GM12878 (cell line): ENCODE results near the gene SLC23A2. TPM values are rescaled to one million over a fixed set of nuclear protein-coding genes. Genes with fewer than 3 reads are reported as not detected.

ENCODE experiments used
- ATAC-seq: fragments of 200-7000 bp; cut with Tn5 transposase; 3 replicates; pipeline ENCODE4 v1.9.1; 2020; ENCODE audit warnings: mild to moderate bottlenecking, moderate library complexity
- BruUV-seq: library from RNA; stranded (reverse); fragments of 400-500 nt; replicated peaks from 2 replicates; lab custom pipeline; 2021; lab: Mats Ljungman, UMichigan
- CTCF ChIA-PET: fragments of 300-600 bp; sonication (Branson Sonifier 250); formaldehyde crosslinking; extraction: SDS; loops from one replicate; lab custom pipeline; 2021; ENCODE audit warnings: inconsistent platforms; lab: Yijun Ruan, JAX
- POLR2A ChIA-PET: fragments of 350-600 bp; formaldehyde crosslinking; extraction: SDS; loops from one replicate; lab custom pipeline; 2021; ENCODE audit warnings: inconsistent platforms; lab: Charles Lee
- RAD21 ChIA-PET: fragments of 300-600 bp; sonication (Branson Sonifier 250); formaldehyde crosslinking; loops from one replicate; lab custom pipeline; 2023; ENCODE audit warnings: antibody characterized with exemption; ENCODE audit not compliant: unreplicated experiment; lab: Charles Lee
- SMC1A ChIA-PET: fragments of 300-600 bp; sonication (Branson Sonifier 250); formaldehyde crosslinking; loops from one replicate; lab custom pipeline; 2023; ENCODE audit not compliant: unreplicated experiment, uncharacterized antibody; lab: Charles Lee
- DNase-seq: peaks from one replicate; pipeline ENCODE4 v3.0.0-alpha.2; 2011; ENCODE audit warnings: low read depth, low spot score
- FAIRE-seq: peaks from 3 replicates; lab custom pipeline; 2011; peaks lifted over from hg19 to GRCh38; lab: Jason Lieb, UNC
- H2AFZ ChIP-seq: 2 replicates; pipeline ENCODE4 v1.6.0; 2011; ENCODE audit warnings: low read depth, low read length, control low read depth; ENCODE audit not compliant: control insufficient read depth
- H3K27ac ChIP-seq: 2 replicates; pipeline ENCODE4 v1.5.1; 2011; ENCODE audit warnings: control low read depth; ENCODE audit not compliant: control insufficient read depth, insufficient read depth
- H3K27me3 ChIP-seq, 2 experiments: replicated peaks in 1 of 2; 2 replicates each; pipeline versions ENCODE4 v1.6.0 to v1.6.1; 2011; ENCODE audit warnings: low read length in 1 of 2; ENCODE audit not compliant: control insufficient read depth in 2 of 2, insufficient read depth in 2 of 2
- H3K36me3 ChIP-seq, 2 experiments: 2 replicates each; pipeline ENCODE4 v1.5.1; 2011; ENCODE audit warnings: low read length in 1 of 2; ENCODE audit not compliant: control insufficient read depth in 2 of 2, insufficient read depth in 2 of 2
- H3K4me1 ChIP-seq: 2 replicates; pipeline ENCODE4 v1.6.1; 2011; ENCODE audit warnings: mild to moderate bottlenecking, low read length, moderate library complexity, mixed read lengths; ENCODE audit not compliant: control insufficient read depth, insufficient read depth
- H3K4me2 ChIP-seq: 2 replicates; pipeline ENCODE4 v1.6.0; 2011; ENCODE audit warnings: control low read depth; ENCODE audit not compliant: control insufficient read depth, insufficient read depth
- H3K4me3 ChIP-seq: fragments of 200-600 bp; sonication (generic); 2 replicates; pipeline ENCODE4 v1.5.1; 2016
- H3K79me2 ChIP-seq: 2 replicates; pipeline ENCODE4 v1.6.0; 2011; ENCODE audit warnings: low read length; ENCODE audit not compliant: control insufficient read depth, insufficient read depth
- H3K9ac ChIP-seq: 2 replicates; pipeline ENCODE4 v1.8.0; 2011; ENCODE audit warnings: low read length, control low read depth, mixed read lengths; ENCODE audit not compliant: control insufficient read depth, insufficient read depth
- H3K9me3 ChIP-seq: replicated peaks from 3 replicates; pipeline ENCODE4 v1.5.1; 2011; ENCODE audit warnings: mild to moderate bottlenecking, low read length; ENCODE audit not compliant: control insufficient read depth, insufficient read depth
- H4K20me1 ChIP-seq: 2 replicates; pipeline ENCODE4 v1.6.0; 2011; ENCODE audit not compliant: control insufficient read depth, insufficient read depth
- ASH2L ChIP-seq: fragments of 300-600, 200-600 bp; sonication (generic); IDR thresholded peaks from 2 replicates; pipeline ENCODE4 v1.6.1; 2017; ENCODE audit warnings: low read depth, mild to moderate bottlenecking, borderline replicate concordance
- CREM ChIP-seq: IDR thresholded peaks from 2 replicates; pipeline ENCODE4 v1.6.1; 2014; ENCODE audit warnings: antibody characterized with exemption, low read depth
- ESRRA ChIP-seq: IDR thresholded peaks from 2 replicates; pipeline ENCODE4 v1.6.1; 2012; ENCODE audit warnings: mild to moderate bottlenecking, low read length, improper control_type of control experiment
- EZH2 ChIP-seq: IDR thresholded peaks from 2 replicates; pipeline ENCODE4 v1.6.1; 2012; ENCODE audit warnings: low read depth, mild to moderate bottlenecking, control low read depth, inconsistent platforms, low read length, borderline replicate concordance; ENCODE audit not compliant: control insufficient read depth
- TCF3 ChIP-seq: IDR thresholded peaks from 2 replicates; pipeline ENCODE4 v1.6.1; 2012; ENCODE audit warnings: low read depth, mild to moderate bottlenecking, low read length, borderline replicate concordance; ENCODE audit not compliant: insufficient read depth
- WGBS: methylation state at CpG from one replicate; pipeline ENCODE4 v1.1.6; 2016; ENCODE audit warnings: low lambda C conversion rate; ENCODE audit not compliant: insufficient replicate concordance, insufficient coverage; ENCODE audit errors: missing lambda C conversion rate; 5-methylcytosine and 5-hydroxymethylcytosine counted together
- in situ Hi-C: fragments of 300-500 bp; cut with MboI; formaldehyde crosslinking; loops from 9 replicates; pipeline ENCODE4 v1.14.3; 2018; ENCODE audit warnings: mixed read lengths
- intact Hi-C: fragments of 100-400 bp; cut with micrococcal nuclease; formaldehyde crosslinking; loops from one replicate; pipeline ENCODE4 v1.14.2; 2022; ENCODE audit not compliant: unreplicated experiment
- polyA plus RNA-seq, 11 experiments: library from polyadenylated mRNA; depleted of rRNA in 4 of 11; unstranded in 6 of 11; stranded (reverse) in 5 of 11; fragments of >200 nt; fragmentation: Nextera tagmentation in 4 of 11; fragmentation: Illumina TruSeq in 1 of 11; extraction: Ambion mirVana in 4 of 11; extraction: Trizol in 1 of 11; gene quantifications; 1 replicate in 1 of 11; 2 replicates in 10 of 11; pipeline versions ENCODE4 v1.2.1 to v1.2.3, GENCODE V29; 2011 to 2016; ENCODE audit warnings: inconsistent platforms in 2 of 11, missing spikeins in 2 of 11, low read depth in 1 of 11
- total RNA-seq, 4 experiments: library from RNA; depleted of rRNA in 3 of 4; stranded (reverse); fragments of >200 nt in 3 of 4; fragmentation: Illumina TruSeq in 1 of 4; extraction: Trizol in 1 of 4; gene quantifications; 2 replicates each; pipeline versions ENCODE4 v1.2.1 to v1.2.3, GENCODE V29; 2013 to 2021
- TF ChIP-seq, protein P1 (sequence below): IDR thresholded peaks from 2 replicates; pipeline ENCODE4 v1.6.1; 2012; ENCODE audit warnings: improper control_type of control experiment, low read depth, low read length; ENCODE audit not compliant: insufficient replicate concordance
- TF ChIP-seq, protein P2 (sequence below): fragments of 450-650 bp; IDR thresholded peaks from 2 replicates; pipeline ENCODE4 v1.6.1; 2017; ENCODE audit warnings: mild to moderate bottlenecking, moderate library complexity

Gene SLC23A2
- total and polyA plus RNA-seq, 10 of the 15 experiments (the other 5 are each of a cell fraction or from before 2014, with no cell fraction given), result 4.4 to 56.1 (median 35.5) TPM

GRCh38 chr20:4904127-4904860 lies 97.0 kb downstream of the SLC23A2 start:
- Histone ChIP-seq H3K9ac (no peak overlapping the region), H3K4me2 (no peak overlapping the region), H3K79me2 (no peaks in the 10 kb centered on the region), H2AFZ (no peak overlapping the region), H3K27ac (no peak overlapping the region), H3K9me3 (no peaks in the 10 kb centered on the region; the same call in 2 of the 3 replicates), H3K4me3 (no peak overlapping the region), H3K36me3 (peaks cover 0 to 19% of the 10 kb centered on the region in 2 experiments; a peak in 2 of 4 replicates), H3K27me3 (no peaks in the 10 kb centered on the region), H3K4me1 (no peaks in the 10 kb centered on the region), H4K20me1 (no peaks in the 10 kb centered on the region)
- no peak for DNase-seq
- CTCF ChIA-PET, result interaction anchor here (0.6 to 0.8 kb wide), 3 partner anchors 11 to 301 kb away, joined by 3 read pairs; no protein-coding TSS in a partner anchor
- no peak for ATAC-seq
- intact Hi-C loops, result no loop called here
- no peak for FAIRE-seq
- RAD21 ChIA-PET, result no interaction called here
- in situ Hi-C loops, result no loop called here
- SMC1A ChIA-PET, result interaction anchor here (0.8 to 1.6 kb wide), 3 partner anchors 27 to 197 kb away, joined by 3 to 6 read pairs (median 3); no protein-coding TSS in a partner anchor
- POLR2A ChIA-PET, result interaction anchor here (1.3 kb wide), 1 partner anchor 16 kb away, joined by 3 read pairs; no protein-coding TSS in a partner anchor
- TF ChIP-seq ASH2L (no peak), CREM (no peak), TCF3 (no peak), ESRRA (no peak), EZH2 (no peak)
- TF ChIP-seq, protein P1, sequence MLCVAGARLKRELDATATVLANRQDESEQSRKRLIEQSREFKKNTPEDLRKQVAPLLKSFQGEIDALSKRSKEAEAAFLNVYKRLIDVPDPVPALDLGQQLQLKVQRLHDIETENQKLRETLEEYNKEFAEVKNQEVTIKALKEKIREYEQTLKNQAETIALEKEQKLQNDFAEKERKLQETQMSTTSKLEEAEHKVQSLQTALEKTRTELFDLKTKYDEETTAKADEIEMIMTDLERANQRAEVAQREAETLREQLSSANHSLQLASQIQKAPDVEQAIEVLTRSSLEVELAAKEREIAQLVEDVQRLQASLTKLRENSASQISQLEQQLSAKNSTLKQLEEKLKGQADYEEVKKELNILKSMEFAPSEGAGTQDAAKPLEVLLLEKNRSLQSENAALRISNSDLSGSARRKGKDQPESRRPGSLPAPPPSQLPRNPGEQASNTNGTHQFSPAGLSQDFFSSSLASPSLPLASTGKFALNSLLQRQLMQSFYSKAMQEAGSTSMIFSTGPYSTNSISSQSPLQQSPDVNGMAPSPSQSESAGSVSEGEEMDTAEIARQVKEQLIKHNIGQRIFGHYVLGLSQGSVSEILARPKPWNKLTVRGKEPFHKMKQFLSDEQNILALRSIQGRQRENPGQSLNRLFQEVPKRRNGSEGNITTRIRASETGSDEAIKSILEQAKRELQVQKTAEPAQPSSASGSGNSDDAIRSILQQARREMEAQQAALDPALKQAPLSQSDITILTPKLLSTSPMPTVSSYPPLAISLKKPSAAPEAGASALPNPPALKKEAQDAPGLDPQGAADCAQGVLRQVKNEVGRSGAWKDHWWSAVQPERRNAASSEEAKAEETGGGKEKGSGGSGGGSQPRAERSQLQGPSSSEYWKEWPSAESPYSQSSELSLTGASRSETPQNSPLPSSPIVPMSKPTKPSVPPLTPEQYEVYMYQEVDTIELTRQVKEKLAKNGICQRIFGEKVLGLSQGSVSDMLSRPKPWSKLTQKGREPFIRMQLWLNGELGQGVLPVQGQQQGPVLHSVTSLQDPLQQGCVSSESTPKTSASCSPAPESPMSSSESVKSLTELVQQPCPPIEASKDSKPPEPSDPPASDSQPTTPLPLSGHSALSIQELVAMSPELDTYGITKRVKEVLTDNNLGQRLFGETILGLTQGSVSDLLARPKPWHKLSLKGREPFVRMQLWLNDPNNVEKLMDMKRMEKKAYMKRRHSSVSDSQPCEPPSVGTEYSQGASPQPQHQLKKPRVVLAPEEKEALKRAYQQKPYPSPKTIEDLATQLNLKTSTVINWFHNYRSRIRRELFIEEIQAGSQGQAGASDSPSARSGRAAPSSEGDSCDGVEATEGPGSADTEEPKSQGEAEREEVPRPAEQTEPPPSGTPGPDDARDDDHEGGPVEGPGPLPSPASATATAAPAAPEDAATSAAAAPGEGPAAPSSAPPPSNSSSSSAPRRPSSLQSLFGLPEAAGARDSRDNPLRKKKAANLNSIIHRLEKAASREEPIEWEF, result no peak
- TF ChIP-seq, protein P2, sequence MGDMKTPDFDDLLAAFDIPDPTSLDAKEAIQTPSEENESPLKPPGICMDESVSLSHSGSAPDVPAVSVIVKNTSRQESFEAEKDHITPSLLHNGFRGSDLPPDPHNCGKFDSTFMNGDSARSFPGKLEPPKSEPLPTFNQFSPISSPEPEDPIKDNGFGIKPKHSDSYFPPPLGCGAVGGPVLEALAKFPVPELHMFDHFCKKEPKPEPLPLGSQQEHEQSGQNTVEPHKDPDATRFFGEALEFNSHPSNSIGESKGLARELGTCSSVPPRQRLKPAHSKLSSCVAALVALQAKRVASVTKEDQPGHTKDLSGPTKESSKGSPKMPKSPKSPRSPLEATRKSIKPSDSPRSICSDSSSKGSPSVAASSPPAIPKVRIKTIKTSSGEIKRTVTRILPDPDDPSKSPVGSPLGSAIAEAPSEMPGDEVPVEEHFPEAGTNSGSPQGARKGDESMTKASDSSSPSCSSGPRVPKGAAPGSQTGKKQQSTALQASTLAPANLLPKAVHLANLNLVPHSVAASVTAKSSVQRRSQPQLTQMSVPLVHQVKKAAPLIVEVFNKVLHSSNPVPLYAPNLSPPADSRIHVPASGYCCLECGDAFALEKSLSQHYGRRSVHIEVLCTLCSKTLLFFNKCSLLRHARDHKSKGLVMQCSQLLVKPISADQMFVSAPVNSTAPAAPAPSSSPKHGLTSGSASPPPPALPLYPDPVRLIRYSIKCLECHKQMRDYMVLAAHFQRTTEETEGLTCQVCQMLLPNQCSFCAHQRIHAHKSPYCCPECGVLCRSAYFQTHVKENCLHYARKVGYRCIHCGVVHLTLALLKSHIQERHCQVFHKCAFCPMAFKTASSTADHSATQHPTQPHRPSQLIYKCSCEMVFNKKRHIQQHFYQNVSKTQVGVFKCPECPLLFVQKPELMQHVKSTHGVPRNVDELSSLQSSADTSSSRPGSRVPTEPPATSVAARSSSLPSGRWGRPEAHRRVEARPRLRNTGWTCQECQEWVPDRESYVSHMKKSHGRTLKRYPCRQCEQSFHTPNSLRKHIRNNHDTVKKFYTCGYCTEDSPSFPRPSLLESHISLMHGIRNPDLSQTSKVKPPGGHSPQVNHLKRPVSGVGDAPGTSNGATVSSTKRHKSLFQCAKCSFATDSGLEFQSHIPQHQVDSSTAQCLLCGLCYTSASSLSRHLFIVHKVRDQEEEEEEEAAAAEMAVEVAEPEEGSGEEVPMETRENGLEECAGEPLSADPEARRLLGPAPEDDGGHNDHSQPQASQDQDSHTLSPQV, result no peak
- TF ChIP-seq, all 136 proteins: peak for 0
- 84% methylated on average over 4 of the region's 4 CpGs for WGBS
- BruUV-seq, result no TSS peak
